Choroid plexus epithelial cell (primary cell): ENCODE results near the gene ITGA2.
A peak's percentile ranks its signal among the peaks of the same experiment; 100 is the strongest.

ENCODE experiments used
- DNase-seq: peaks from one replicate; pipeline ENCODE4 v3.0.0-alpha.2; 2010; ENCODE audit warnings: low read depth
- H3K4me3 ChIP-seq: 2 replicates; pipeline ENCODE4 v1.5.1; 2011; ENCODE audit warnings: low read depth, mild to moderate bottlenecking, control low read depth, low read length, moderate library complexity
- CTCF ChIP-seq: conservative IDR thresholded peaks from 2 replicates; pipeline ENCODE4 v1.5.1; 2011; ENCODE audit warnings: low read depth, mild to moderate bottlenecking, control low read depth, inconsistent platforms, low read length, moderate library complexity

ITGA2 gene

GRCh38 chr5:53126521-53126920 lies 137.4 kb downstream of the ITGA2 start:
- TF ChIP-seq CTCF = no peak
- peak; percentile 70 for DNase-seq
- no peak overlapping the region for H3K4me3 ChIP-seq

GRCh38 chr5:53127107-53127506 lies 138.0 kb downstream of the ITGA2 start:
- no peak for TF ChIP-seq CTCF
- DNase-seq = no peak
- no peak overlapping the region for H3K4me3 ChIP-seq

- no peak for DNase-seq
- H3K4me3 ChIP-seq = no peak overlapping the region
- no peak for TF ChIP-seq CTCF
Observed at GRCh38 chr5:53128481-53128880, 139.3 kb downstream of the ITGA2 start.

DNA sequence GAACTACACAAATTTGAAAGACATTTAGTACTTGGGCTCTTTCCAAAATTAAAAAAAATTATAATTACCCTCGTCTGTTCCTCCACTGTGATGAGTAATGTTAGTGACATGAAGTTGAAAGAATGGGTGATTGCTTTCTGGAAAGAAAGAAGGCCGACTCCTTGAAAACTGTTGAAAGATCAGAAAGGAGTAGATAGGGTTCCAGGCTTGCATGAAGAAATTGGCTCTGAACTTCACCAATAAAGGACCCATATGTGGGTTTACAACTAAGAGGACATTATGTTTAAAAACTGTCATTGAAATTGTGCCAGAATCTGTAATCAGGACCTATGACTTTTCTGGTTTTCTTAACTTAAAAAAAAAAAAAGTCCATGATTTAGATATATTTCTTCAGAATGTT lies 141.1 kb downstream of the ITGA2 start:
- no peak overlapping the region for H3K4me3 ChIP-seq
- TF ChIP-seq CTCF = no peak
- peak; percentile 47 for DNase-seq

DNA sequence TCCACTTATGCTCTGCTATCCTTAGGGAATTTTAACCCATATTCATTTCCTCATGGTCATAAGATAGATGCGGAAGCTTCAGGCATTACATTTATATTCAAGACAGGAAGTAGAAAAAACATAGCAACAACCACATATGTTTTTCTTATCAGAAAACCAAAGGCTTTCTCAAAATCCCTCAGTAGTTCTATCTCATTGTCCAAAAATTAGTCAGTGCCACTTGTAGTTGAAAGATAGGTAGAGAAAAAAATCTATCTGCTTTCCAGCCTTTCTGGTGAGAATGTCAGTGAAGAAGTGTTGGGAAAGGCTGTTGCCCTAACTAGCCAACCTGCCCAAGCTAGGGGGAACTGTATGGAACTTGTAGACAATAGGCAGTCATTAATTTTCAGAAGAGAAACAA lies 143.9 kb downstream of the ITGA2 start:
- no peak overlapping the region for H3K4me3 ChIP-seq
- TF ChIP-seq CTCF = no peak
- DNase-seq = no peak
